Small intestine (tissue), 7 donors: ENCODE results near the gene MAPK10. TPM values are rescaled to one million over a fixed set of nuclear protein-coding genes. Genes with fewer than 3 reads are reported as not detected.

Experiments
- DNase-seq, 2 donors: peaks; one replicate each; pipeline versions ENCODE4 v3.0.0 to v3.0.0-alpha.2; 2013
- FAIRE-seq: peaks from 2 replicates; lab custom pipeline; 2012; peaks lifted over from hg19 to GRCh38; lab: Jason Lieb, UNC
- H3K27ac ChIP-seq, 3 donors: one replicate each; pipeline ENCODE4 v1.5.1; 2013; ENCODE audit warnings: low read length in 2 of 3, mild to moderate bottlenecking in 2 of 3, control low read depth in 1 of 3, inconsistent platforms in 1 of 3, low read depth in 1 of 3, moderate library complexity in 1 of 3
- H3K27me3 ChIP-seq, 3 donors: one replicate each; pipeline ENCODE4 v1.6.1; 2013; ENCODE audit warnings: low read length in 3 of 3, inconsistent platforms in 1 of 3; ENCODE audit not compliant: control insufficient read depth in 3 of 3, insufficient read depth in 3 of 3
- H3K36me3 ChIP-seq, 3 donors: one replicate each; pipeline ENCODE4 v1.6.1; 2013; ENCODE audit warnings: low read length in 3 of 3, inconsistent platforms in 1 of 3, low read depth in 1 of 3, mild to moderate bottlenecking in 1 of 3, moderate library complexity in 1 of 3; ENCODE audit not compliant: control insufficient read depth in 3 of 3, insufficient read depth in 2 of 3
- H3K4me1 ChIP-seq, 3 donors: one replicate each; pipeline ENCODE4 v1.6.1; 2013; ENCODE audit warnings: low read length in 2 of 3, inconsistent platforms in 1 of 3, low read depth in 1 of 3, mild to moderate bottlenecking in 1 of 3, moderate library complexity in 1 of 3; ENCODE audit not compliant: control insufficient read depth in 3 of 3, insufficient read depth in 2 of 3
- H3K4me3 ChIP-seq, 3 donors: one replicate each; pipeline ENCODE4 v1.5.1; 2013; ENCODE audit warnings: low read length in 3 of 3, control low read depth in 1 of 3, inconsistent platforms in 1 of 3, low read depth in 1 of 3, mild to moderate bottlenecking in 1 of 3, moderate library complexity in 1 of 3
- H3K9me3 ChIP-seq, 2 donors: one replicate each; pipeline ENCODE4 v1.6.1; 2013; ENCODE audit warnings: low read depth in 1 of 2, low read length in 1 of 2; ENCODE audit not compliant: control insufficient read depth in 2 of 2, insufficient read depth in 1 of 2
- WGBS, 3 donors: extraction: QIAGEN DNeasy Blood & Tissue Kit; methylation state at CpG; one replicate each; pipeline ENCODE4 v1.1.7; 2013; 5-methylcytosine and 5-hydroxymethylcytosine counted together
- polyA plus RNA-seq, 4 donors: library from polyadenylated mRNA; stranded (reverse) in 3 of 4; unstranded in 1 of 4; fragments of 200-250 nt in 3 of 4; fragments of 120-200 nt in 1 of 4; gene quantifications; one replicate each; pipeline versions ENCODE4 v1.2.1 to v1.2.3, GENCODE V29; 2013
- donor health status: healthy with polysubstance abuse.
- donor health status: control.
- donor health status: control.
- donor health status: Bipolar disorder and iron deficiency.
- donor health status: healthy.

The MAPK10 gene
- polyA plus RNA-seq, 4 donors: 0.22 to 8.9 (median 5.0) TPM

DNA sequence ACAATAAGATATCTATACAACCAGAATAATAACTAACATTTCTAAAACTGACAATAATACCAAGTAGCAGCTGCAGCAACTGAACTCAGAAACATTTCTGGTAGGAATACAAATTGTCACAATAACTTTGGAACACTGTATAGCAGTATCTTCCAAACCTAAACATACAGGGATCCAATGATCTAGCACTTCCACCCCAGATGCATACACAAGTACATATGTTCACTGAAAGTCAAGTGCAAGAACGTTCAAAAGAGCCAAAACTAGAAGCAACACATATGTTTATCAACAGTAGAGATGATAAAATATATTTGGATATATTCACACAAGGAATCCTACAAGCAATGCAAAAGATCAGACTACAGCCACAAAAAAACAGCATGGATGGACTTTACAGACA, 46.2 kb downstream of the MAPK10 start:
- no peaks in the 10 kb centered on the region for H3K9me3 ChIP-seq
- H3K27me3 ChIP-seq: no peaks in the 10 kb centered on the region
- DNase-seq: no peak
- H3K36me3 ChIP-seq: no peaks in the 10 kb centered on the region
- no peak overlapping the region for H3K4me3 ChIP-seq
- 38 to 40% (median 39%) methylated on average over 1 of the region's 1 CpG for WGBS, 3 donors
- no peaks in the 10 kb centered on the region for H3K4me1 ChIP-seq
- no peak for FAIRE-seq
- H3K27ac ChIP-seq: no peak overlapping the region

DNA sequence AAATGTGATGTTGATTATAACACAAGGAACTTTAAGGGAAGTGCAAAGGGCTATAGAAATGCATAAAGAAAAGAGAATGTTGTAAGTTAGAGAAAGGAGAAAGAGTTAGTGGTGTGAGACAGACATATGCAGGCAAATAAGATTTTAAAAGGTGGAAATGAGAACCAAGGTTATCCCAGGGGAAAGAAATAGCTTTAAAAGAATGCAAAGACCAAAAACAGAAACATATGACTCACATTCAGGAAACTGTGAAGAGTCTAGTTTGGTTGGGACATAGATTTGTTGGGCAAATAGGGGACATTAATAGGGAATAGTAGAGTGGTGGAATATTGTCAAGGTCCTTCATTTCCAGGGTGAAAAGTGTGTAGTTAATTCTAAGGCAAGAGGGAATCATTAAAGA, 52.4 kb downstream of the MAPK10 start:
- H3K27me3 ChIP-seq: no peaks in the 10 kb centered on the region
- no peak for DNase-seq
- no peak overlapping the region for H3K27ac ChIP-seq
- no peaks in the 10 kb centered on the region for H3K36me3 ChIP-seq
- H3K4me3 ChIP-seq: no peak overlapping the region
- no peaks in the 10 kb centered on the region for H3K4me1 ChIP-seq
- FAIRE-seq: no peak
- no peaks in the 10 kb centered on the region for H3K9me3 ChIP-seq

DNA sequence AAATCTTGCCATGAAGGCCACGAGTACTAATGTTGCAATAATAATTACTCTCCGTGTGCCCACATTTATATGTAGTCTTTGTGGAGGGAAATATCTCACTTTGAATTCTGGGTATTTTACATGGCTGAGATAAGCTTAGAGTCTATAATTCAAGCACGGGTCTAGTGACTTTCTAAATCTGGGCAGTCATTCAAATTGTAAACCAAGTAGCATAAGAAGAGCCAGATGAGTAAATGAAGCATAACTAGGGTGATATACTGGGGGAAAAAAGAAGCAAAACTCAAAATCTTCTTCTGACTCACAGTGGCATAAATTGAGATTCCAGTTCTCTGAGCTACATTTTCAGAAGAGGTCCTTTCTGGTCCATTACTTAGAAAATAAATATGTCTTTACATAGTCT, 53.0 kb downstream of the MAPK10 start:
- Histone ChIP-seq H3K9me3 (no peaks in the 10 kb centered on the region), H3K36me3 (no peaks in the 10 kb centered on the region), H3K27me3 (no peaks in the 10 kb centered on the region), H3K4me1 (no peaks in the 10 kb centered on the region), H3K4me3 (no peak overlapping the region), H3K27ac (no peak overlapping the region)
- 41 to 59% (median 56%) methylated on average over 3 of the region's 3 CpGs for WGBS, 3 donors
- DNase-seq (no peak), FAIRE-seq (no peak)

DNA sequence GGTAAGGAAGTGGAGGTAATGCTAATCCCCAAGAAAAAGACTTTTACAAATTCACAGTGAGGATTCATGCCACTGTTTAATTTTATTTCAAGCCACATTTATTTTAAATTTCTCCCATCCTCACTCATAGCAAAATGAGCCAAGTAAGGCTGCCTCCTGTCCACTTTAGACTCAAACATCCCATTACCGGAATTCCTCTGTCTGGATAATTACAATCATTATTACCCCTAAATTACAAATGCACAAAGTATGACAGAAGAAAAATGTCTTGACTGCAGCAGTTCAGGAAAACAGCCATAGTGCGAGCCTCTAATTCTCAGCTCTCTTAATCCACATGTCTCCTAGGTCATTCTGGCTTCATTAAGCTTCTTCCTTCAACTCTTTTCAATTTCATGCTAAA, 57.0 kb downstream of the MAPK10 start:
- no peaks in the 10 kb centered on the region for H3K27me3 ChIP-seq
- no peaks in the 10 kb centered on the region for H3K36me3 ChIP-seq
- FAIRE-seq: no peak
- H3K27ac ChIP-seq: no peak overlapping the region
- WGBS, 3 donors: 65 to 87% (median 84%) methylated on average over 2 of the region's 2 CpGs
- H3K4me1 ChIP-seq: no peaks in the 10 kb centered on the region
- H3K9me3 ChIP-seq: no peaks in the 10 kb centered on the region
- no peak for DNase-seq
- H3K4me3 ChIP-seq: no peak overlapping the region

DNA sequence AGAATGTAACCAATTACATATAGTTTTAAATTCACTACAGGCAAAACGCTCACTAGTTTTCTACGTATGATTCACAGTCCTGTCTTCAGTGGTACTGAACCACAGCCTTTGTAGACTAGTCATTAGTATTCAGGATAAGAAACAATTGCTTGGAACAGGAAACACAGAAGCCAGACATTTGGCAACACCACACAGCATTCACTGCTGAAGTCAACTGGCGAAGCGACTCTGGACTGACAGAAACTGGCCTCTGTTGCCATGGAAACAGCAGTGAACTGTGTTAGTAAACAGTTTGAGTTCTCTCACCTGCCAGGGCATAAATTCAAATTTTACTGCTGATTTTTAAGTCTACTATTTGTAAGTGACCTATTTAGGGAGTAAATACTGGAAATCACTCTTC, 57.6 kb downstream of the MAPK10 start:
- Histone ChIP-seq H3K27me3 (no peaks in the 10 kb centered on the region), H3K27ac (peak overlapping the region in 1 of 3 donors; percentile 17), H3K36me3 (no peaks in the 10 kb centered on the region), H3K9me3 (no peaks in the 10 kb centered on the region), H3K4me3 (no peak overlapping the region), H3K4me1 (no peaks in the 10 kb centered on the region)
- DNase-seq (peak in 1 of 2 donors; percentile 39), FAIRE-seq (no peak)
- 33 to 48% (median 47%) methylated on average over 4 of the region's 4 CpGs for WGBS, 3 donors

DNA sequence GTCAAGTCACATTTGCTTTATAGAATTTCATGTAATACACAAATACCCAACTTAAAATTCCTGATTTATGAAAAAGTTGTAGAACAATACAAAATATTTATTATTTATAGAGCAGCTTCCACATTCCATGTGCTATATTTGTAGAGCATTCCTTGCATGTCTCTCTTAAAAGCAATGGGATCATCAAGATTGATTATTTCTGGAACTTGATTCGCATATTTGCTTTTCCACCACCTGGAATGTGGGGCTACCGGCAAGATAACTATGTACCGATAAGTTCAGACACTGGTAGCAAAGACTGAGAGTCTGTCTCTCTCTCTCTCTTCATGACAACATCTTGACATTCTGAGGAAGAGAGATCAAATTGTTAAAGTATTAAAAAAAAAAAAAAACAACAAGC, 59.3 kb downstream of the MAPK10 start:
- WGBS, 3 donors: 29 to 55% (median 40%) methylated on average over 3 of the region's 3 CpGs
- Histone ChIP-seq H3K4me3 (no peak overlapping the region), H3K27ac (no peak overlapping the region), H3K36me3 (no peaks in the 10 kb centered on the region), H3K9me3 (no peaks in the 10 kb centered on the region), H3K4me1 (no peaks in the 10 kb centered on the region), H3K27me3 (no peaks in the 10 kb centered on the region)
- DNase-seq (no peak), FAIRE-seq (no peak)

DNA sequence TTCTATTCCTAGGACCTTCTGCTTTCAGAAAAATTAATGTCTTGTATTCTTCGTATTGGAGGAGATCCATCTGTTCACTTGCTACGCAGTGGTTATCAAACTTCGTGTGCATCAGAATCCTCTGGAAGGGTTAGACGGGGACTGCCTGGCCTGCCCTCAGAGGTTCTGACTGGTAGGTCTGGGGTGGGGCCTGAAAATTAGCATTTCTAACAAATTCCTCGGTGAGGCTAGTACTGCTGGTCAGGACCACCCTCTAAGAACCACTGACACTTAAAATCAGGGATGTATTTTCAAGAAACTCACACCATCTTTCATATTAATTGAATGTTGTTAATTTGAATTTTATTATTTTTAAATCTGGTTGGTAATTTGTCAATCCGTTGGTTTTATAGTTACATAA, 63.0 kb downstream of the MAPK10 start:
- DNase-seq (no peak), FAIRE-seq (no peak)
- 80 to 81% (median 81%) methylated on average over 6 of the region's 6 CpGs for WGBS, 3 donors

DNA sequence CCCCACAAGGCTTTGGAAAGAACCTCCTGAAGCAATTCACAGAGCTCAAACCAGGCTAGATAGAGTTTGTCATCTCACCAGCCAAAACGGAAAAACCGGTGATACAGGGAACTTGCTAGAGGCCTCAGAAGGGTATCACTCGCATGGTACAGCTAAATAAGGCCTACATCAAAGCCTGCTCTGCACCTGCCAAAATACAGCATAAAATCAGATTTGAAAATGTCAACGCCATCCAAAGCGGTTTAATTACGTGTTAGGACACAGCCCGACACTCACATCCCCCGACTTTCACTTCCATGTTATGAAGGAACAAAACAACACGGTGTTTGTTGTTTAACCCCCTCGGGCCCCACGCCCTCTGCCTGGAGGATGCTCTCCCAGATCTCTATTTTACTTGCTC, 65.0 kb downstream of the MAPK10 start:
- Histone ChIP-seq H3K36me3 (no peaks in the 10 kb centered on the region), H3K9me3 (no peaks in the 10 kb centered on the region), H3K4me1 (no peaks in the 10 kb centered on the region), H3K27ac (no peak overlapping the region), H3K4me3 (no peak overlapping the region), H3K27me3 (no peaks in the 10 kb centered on the region)
- 78 to 87% (median 86%) methylated on average over 11 of the region's 11 CpGs for WGBS, 3 donors
- no peak for DNase-seq
- no peak for FAIRE-seq

More for the DNA sequence above, 63.0 kb downstream of the MAPK10 start:
- Histone ChIP-seq H3K27me3 (no peaks in the 10 kb centered on the region), H3K4me3 (no peak overlapping the region), H3K4me1 (no peaks in the 10 kb centered on the region), H3K27ac (no peak overlapping the region), H3K36me3 (no peaks in the 10 kb centered on the region), H3K9me3 (no peaks in the 10 kb centered on the region)

DNA sequence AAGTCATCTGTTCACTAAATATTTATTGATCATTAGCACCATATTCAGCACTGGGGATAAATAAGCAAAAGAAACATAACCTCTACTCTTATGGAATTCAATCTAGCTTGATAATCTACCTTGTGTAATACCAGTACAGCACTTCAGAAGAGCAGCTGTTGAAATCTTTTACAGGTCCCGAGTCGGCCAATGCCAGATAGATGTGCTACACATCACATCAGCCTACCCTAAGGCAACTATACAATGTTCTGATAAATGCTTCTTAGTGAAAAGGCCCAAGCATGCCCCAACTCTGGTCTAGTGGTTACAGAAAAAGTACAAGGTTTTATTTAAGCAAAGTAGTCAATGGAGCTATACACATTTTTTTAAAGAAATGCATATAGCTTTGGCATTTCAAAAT, 68.7 kb downstream of the MAPK10 start:
- 72 to 87% (median 77%) methylated on average over 2 of the region's 2 CpGs for WGBS, 3 donors
- H3K27me3 ChIP-seq: no peaks in the 10 kb centered on the region
- no peak overlapping the region for H3K4me3 ChIP-seq
- FAIRE-seq (no peak), DNase-seq (no peak)
- H3K4me1 ChIP-seq: no peaks in the 10 kb centered on the region
- H3K9me3 ChIP-seq: no peaks in the 10 kb centered on the region
- no peaks in the 10 kb centered on the region for H3K36me3 ChIP-seq
- H3K27ac ChIP-seq: no peak overlapping the region
